K562 (cell line): ENCODE data around the gene TBC1D17. TPM values are rescaled to one million over a fixed set of nuclear protein-coding genes. Genes with fewer than 3 reads are reported as not detected.

Experiments used
- CREB1 ChIP-seq, 2 experiments: sonication (generic) in 1 of 2; formaldehyde crosslinking in 1 of 2; IDR thresholded peaks; 2 replicates each; pipeline versions ENCODE4 v1.6.1 to v1.8.0; 2012 to 2022; ENCODE audit warnings: inconsistent platforms in 1 of 2, mild to moderate bottlenecking in 1 of 2, missing genetic modification reagents in 1 of 2, moderate library complexity in 1 of 2
- ESRRA ChIP-seq: fragments of 450-650 bp; IDR thresholded peaks from 2 replicates; pipeline ENCODE4 v1.6.1; 2014; ENCODE audit warnings: low read depth, mild to moderate bottlenecking, moderate library complexity, borderline replicate concordance
- EWSR1 ChIP-seq: fragments of 450-650 bp; IDR thresholded peaks from 2 replicates; pipeline ENCODE4 v1.6.1; 2018; ENCODE audit warnings: borderline replicate concordance, mild to moderate bottlenecking, low read depth, moderate library complexity; ENCODE audit not compliant: partially characterized antibody
- FOS ChIP-seq: IDR thresholded peaks from 3 replicates; pipeline ENCODE4 v1.6.1; 2011; ENCODE audit not compliant: insufficient read length; ENCODE audit errors: extremely low read depth
- FOXP1 ChIP-seq: sonication (generic); formaldehyde crosslinking; IDR thresholded peaks from 2 replicates; pipeline ENCODE4 v1.8.0; 2022; ENCODE audit warnings: mild to moderate bottlenecking, missing genetic modification reagents
- GTF2F1 ChIP-seq: IDR thresholded peaks from 2 replicates; pipeline ENCODE4 v1.6.1; 2011; ENCODE audit warnings: low read depth, low read length, improper control_type of control experiment
- GTF3C2 ChIP-seq: IDR thresholded peaks from 3 replicates; pipeline ENCODE4 v1.6.1; 2011; ENCODE audit warnings: borderline replicate concordance, mild to moderate bottlenecking, moderate library complexity; ENCODE audit not compliant: insufficient read length; ENCODE audit errors: extremely low read depth
- HCFC1 ChIP-seq: IDR thresholded peaks from 2 replicates; pipeline ENCODE4 v1.6.1; 2012; ENCODE audit warnings: low read depth, low read length, improper control_type of control experiment
- HDGF ChIP-seq: fragments of 450-650 bp; IDR thresholded peaks from 2 replicates; pipeline ENCODE4 v1.6.1; 2016
- KDM5B ChIP-seq: fragments of 200-600 bp; sonication (generic); IDR thresholded peaks from 2 replicates; pipeline ENCODE4 v1.6.1; 2012; ENCODE audit warnings: low read depth, mild to moderate bottlenecking, moderate library complexity, low read length, control low read depth, inconsistent platforms; ENCODE audit not compliant: insufficient replicate concordance
- NCOR1 ChIP-seq: fragments of 450-650 bp; IDR thresholded peaks from 2 replicates; pipeline ENCODE4 v1.6.1; 2016; ENCODE audit warnings: mild to moderate bottlenecking, moderate library complexity
- PHTF2 ChIP-seq: fragments of 250-450 bp; sonication (Bioruptor Pico); IDR thresholded peaks from 2 replicates; pipeline ENCODE4 v1.5.0; 2021; ENCODE audit warnings: mild to moderate bottlenecking
- PTBP1 ChIP-seq: fragments of 200-400 bp; formaldehyde crosslinking; IDR thresholded peaks from 2 replicates; pipeline ENCODE4 v1.6.1; 2017; ENCODE audit warnings: low read depth, low read length
- RAD21 ChIP-seq, 2 experiments: fragments of 250-450 bp in 1 of 2; fragments of 450-650 bp in 1 of 2; sonication (Bioruptor Pico) in 1 of 2; formaldehyde crosslinking in 1 of 2; IDR thresholded peaks in 1 of 2; conservative IDR thresholded peaks in 1 of 2; 2 replicates each; pipeline versions ENCODE4 v1.4.0 to v1.8.0; 2020 to 2022; ENCODE audit warnings: mild to moderate bottlenecking in 2 of 2, moderate library complexity in 1 of 2
- RNF219 ChIP-seq: fragments of 250-450 bp; sonication (Bioruptor Pico); IDR thresholded peaks from 2 replicates; pipeline ENCODE4 v1.5.0; 2022; ENCODE audit warnings: mild to moderate bottlenecking
- SP2 ChIP-seq: IDR thresholded peaks from 2 replicates; pipeline ENCODE4 v1.6.1; 2011; ENCODE audit warnings: mild to moderate bottlenecking, low read depth, low read length, moderate library complexity; ENCODE audit not compliant: poor library complexity, severe bottlenecking; ENCODE audit errors: extremely low read depth
- STAT5A ChIP-seq: IDR thresholded peaks from 2 replicates; pipeline ENCODE4 v1.6.1; 2012; ENCODE audit warnings: low read length, inconsistent platforms, borderline replicate concordance
- TCF7L2 ChIP-seq: fragments of 150-350 bp; IDR thresholded peaks from 2 replicates; pipeline ENCODE4 v1.6.1; 2016; ENCODE audit warnings: low read depth, mild to moderate bottlenecking, low read length, moderate library complexity
- TSC22D4 ChIP-seq: fragments of 450-650 bp; IDR thresholded peaks from 2 replicates; pipeline ENCODE4 v1.6.1; 2016; ENCODE audit warnings: missing genetic modification characterization, missing biosample characterization, control low read depth
- ZNF175 ChIP-seq: fragments of 200-800 bp; sonication (Bioruptor generic); IDR thresholded peaks from 2 replicates; pipeline ENCODE4 v1.6.1; 2016; ENCODE audit warnings: low read depth, mild to moderate bottlenecking, missing genetic modification characterization, missing compliant biosample characterization
- polyA plus RNA-seq, 8 experiments: library from polyadenylated mRNA; depleted of rRNA in 4 of 8; stranded (reverse) in 5 of 8; unstranded in 3 of 8; fragments of >200 nt; fragmentation: Nextera tagmentation in 2 of 8; fragmentation: Illumina TruSeq in 1 of 8; extraction: Ambion mirVana in 2 of 8; extraction: Trizol in 1 of 8; gene quantifications; 2 replicates each; pipeline versions ENCODE4 v1.2.1 to v1.2.3, GENCODE V29; 2011 to 2014; ENCODE audit warnings: inconsistent platforms in 1 of 8, missing spikeins in 1 of 8
- total RNA-seq, 7 experiments: library from RNA; depleted of rRNA in 6 of 7; stranded (reverse); fragments of >200 nt in 6 of 7; fragmentation: Illumina TruSeq in 2 of 7; extraction: Trizol in 2 of 7; gene quantifications; 2 replicates each; pipeline versions ENCODE4 v1.2.1 to v1.2.3, GENCODE V29; 2011 to 2021; ENCODE audit warnings: low replicate concordance in 1 of 7
- TF ChIP-seq, protein P1 (sequence below): fragments of 450-650 bp; formaldehyde crosslinking; IDR thresholded peaks from 2 replicates; pipeline ENCODE4 v1.4.0; 2022; ENCODE audit warnings: mild to moderate bottlenecking, moderate library complexity

The TBC1D17 gene
- total and polyA plus RNA-seq, 9 of the 15 experiments (the other 6 are each of a cell fraction or from before 2014, with no cell fraction given): 0.42 to 16.0 (median 3.8) TPM

- no peak for TF ChIP-seq GTF3C2
- TF ChIP-seq RAD21 (CRISPR knock-in tag; conservative IDR thresholded peaks at IDR 0.05 in 1 of 2, IDR thresholded peaks at IDR 0.05 in 1 of 2): no peak
- TF ChIP-seq PTBP1: 0 out of 2 replicates have a peak, but pooled peaks have one; percentile 41
- no peak for TF ChIP-seq ZNF175 (CRISPR knock-in tag)
- no peak for TF ChIP-seq RNF219 (CRISPR knock-in tag)
- TF ChIP-seq CREB1 (IDR thresholded peaks at IDR 0.05): no peak
- no peak for TF ChIP-seq CREB1 (CRISPR knock-in tag; IDR thresholded peaks at IDR 0.05)
- no peak for TF ChIP-seq PHTF2 (CRISPR knock-in tag)
- TF ChIP-seq NCOR1: no peak
- no peak for TF ChIP-seq SP2
- TF ChIP-seq GTF2F1: 0 out of 2 replicates have a peak, but pooled peaks have one; percentile 21
- no peak for TF ChIP-seq HCFC1
- TF ChIP-seq KDM5B: no peak
- no peak for TF ChIP-seq TSC22D4
- no peak for TF ChIP-seq FOXP1 (CRISPR knock-in tag)
- no peak for TF ChIP-seq ESRRA
- TF ChIP-seq EWSR1: no peak
- TF ChIP-seq, protein P1, sequence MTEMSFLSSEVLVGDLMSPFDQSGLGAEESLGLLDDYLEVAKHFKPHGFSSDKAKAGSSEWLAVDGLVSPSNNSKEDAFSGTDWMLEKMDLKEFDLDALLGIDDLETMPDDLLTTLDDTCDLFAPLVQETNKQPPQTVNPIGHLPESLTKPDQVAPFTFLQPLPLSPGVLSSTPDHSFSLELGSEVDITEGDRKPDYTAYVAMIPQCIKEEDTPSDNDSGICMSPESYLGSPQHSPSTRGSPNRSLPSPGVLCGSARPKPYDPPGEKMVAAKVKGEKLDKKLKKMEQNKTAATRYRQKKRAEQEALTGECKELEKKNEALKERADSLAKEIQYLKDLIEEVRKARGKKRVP (CRISPR knock-in tag): no peak
- TF ChIP-seq HDGF: 0 out of 2 replicates have a peak, but pooled peaks have one; percentile 54
- TF ChIP-seq TCF7L2: no peak
- no peak for TF ChIP-seq FOS
- TF ChIP-seq STAT5A: no peak
These were observed 12.6 kb upstream of the TBC1D17 start (continued) for GRCh38 chr19:49864890-49865289.
